HG02571 (cell line): Measurements from ENCODE around the gene NHSL1.

Source experiments
- ATAC-seq: cut with Tn5 transposase; IDR thresholded peaks from one replicate; pipeline ENCODE4 v1.9.1; 2021; ENCODE audit warnings: mild to moderate bottlenecking, moderate library complexity; ENCODE audit not compliant: unreplicated experiment

NHSL1 gene

GRCh38 chr6:138467901-138468300 is 31.4 kb downstream of the NHSL1 start:
- ATAC-seq, result no peak

GRCh38 chr6:138465007-138465645 is 34.2 kb downstream of the NHSL1 start:
- ATAC-seq, result no peak

- no peak for ATAC-seq
Observed at GRCh38 chr6:138464085-138464484, 35.2 kb downstream of the NHSL1 start.

- no peak for ATAC-seq
Observed at GRCh38 chr6:138461647-138462046, 37.6 kb downstream of the NHSL1 start.

GRCh38 chr6:138456401-138456790 is 42.9 kb downstream of the NHSL1 start:
- ATAC-seq, result no peak

- peak; percentile 69 for ATAC-seq
Observed at GRCh38 chr6:138455746-138456400, 43.4 kb downstream of the NHSL1 start.

GRCh38 chr6:138454981-138455706 is 44.1 kb downstream of the NHSL1 start:
- ATAC-seq, result no peak

- ATAC-seq, result no peak
Observed at GRCh38 chr6:138451043-138451442, 48.3 kb downstream of the NHSL1 start.

GRCh38 chr6:138450445-138450844 is 48.8 kb downstream of the NHSL1 start:
- ATAC-seq, result no peak

- ATAC-seq, result no peak
Observed at GRCh38 chr6:138446821-138447220, 52.5 kb downstream of the NHSL1 start.

- ATAC-seq, result no peak
Observed at GRCh38 chr6:138443979-138444378, 55.3 kb downstream of the NHSL1 start.

- no peak for ATAC-seq
Observed at GRCh38 chr6:138442663-138443062, 56.6 kb downstream of the NHSL1 start.

- ATAC-seq, result no peak
Observed at GRCh38 chr6:138441965-138442364, 57.3 kb downstream of the NHSL1 start.

GRCh38 chr6:138440758-138441357 is 58.4 kb downstream of the NHSL1 start:
- no peak for ATAC-seq

GRCh38 chr6:138440296-138440695 is 59.0 kb downstream of the NHSL1 start:
- ATAC-seq, result no peak

GRCh38 chr6:138439546-138439945 is 59.7 kb downstream of the NHSL1 start:
- ATAC-seq, result no peak

GRCh38 chr6:138434925-138435324 is 64.4 kb downstream of the NHSL1 start:
- ATAC-seq, result no peak

- ATAC-seq, result no peak
Observed at GRCh38 chr6:138434096-138434495, 65.2 kb downstream of the NHSL1 start.

- ATAC-seq, result no peak
Observed at GRCh38 chr6:138432063-138432356, 67.3 kb downstream of the NHSL1 start.

GRCh38 chr6:138431256-138432062 is 67.8 kb downstream of the NHSL1 start:
- no peak for ATAC-seq
